Retinal pigment epithelial cell (primary cell): ENCODE results near the gene GARNL3.

ENCODE experiments used
- DNase-seq: peaks from one replicate; pipeline ENCODE4 v3.0.0-alpha.2; 2010; ENCODE audit warnings: low read depth
- H3K4me3 ChIP-seq: 2 replicates; pipeline ENCODE4 v1.5.1; 2011; ENCODE audit warnings: mild to moderate bottlenecking, low read length, control low read depth, moderate library complexity
- CTCF ChIP-seq: conservative IDR thresholded peaks from 2 replicates; pipeline ENCODE4 v1.5.1; 2011; ENCODE audit warnings: low read depth, low read length, control low read depth, inconsistent platforms

The GARNL3 gene

GRCh38 chr9:127318651-127319167, 54.1 kb downstream of the GARNL3 start:
- no peak for TF ChIP-seq CTCF
- DNase-seq, result no peak
- H3K4me3 ChIP-seq, result no peak overlapping the region

GRCh38 chr9:127319366-127320114, 55.0 kb downstream of the GARNL3 start:
- no peak for DNase-seq
- TF ChIP-seq CTCF, result no peak
- H3K4me3 ChIP-seq, result no peak overlapping the region

GRCh38 chr9:127320115-127320378, 55.5 kb downstream of the GARNL3 start:
- no peak for TF ChIP-seq CTCF
- H3K4me3 ChIP-seq, result no peak overlapping the region
- no peak for DNase-seq

GRCh38 chr9:127323393-127323792, 58.8 kb downstream of the GARNL3 start:
- DNase-seq, result no peak
- H3K4me3 ChIP-seq, result no peak overlapping the region
- no peak for TF ChIP-seq CTCF

GRCh38 chr9:127330501-127330900, 65.9 kb downstream of the GARNL3 start:
- no peak for TF ChIP-seq CTCF
- H3K4me3 ChIP-seq, result no peak overlapping the region
- DNase-seq, result no peak

GRCh38 chr9:127333221-127334064, 68.9 kb downstream of the GARNL3 start:
- no peak overlapping the region for H3K4me3 ChIP-seq
- no peak for TF ChIP-seq CTCF
- DNase-seq, result no peak
